H9 (cell line): ENCODE measurements around the gene CCDC93. TPM values are rescaled to one million over a fixed set of nuclear protein-coding genes. Genes with fewer than 3 reads are reported as not detected.

ENCODE experiments used
- DNase-seq: peaks from one replicate; pipeline ENCODE4 v3.0.0-alpha.2; 2017
- H2AFZ ChIP-seq: one replicate; pipeline ENCODE4 v1.6.1; 2013; ENCODE audit warnings: mild to moderate bottlenecking, low read length, control low read depth, moderate library complexity
- H2AK5ac ChIP-seq: 2 replicates; pipeline ENCODE4 v1.6.1; 2013; ENCODE audit warnings: low read length, control low read depth, mixed read lengths; ENCODE audit not compliant: insufficient read length
- H2BK120ac ChIP-seq: one replicate; pipeline ENCODE4 v1.6.1; 2013; ENCODE audit warnings: low read depth, mild to moderate bottlenecking, low read length, control low read depth, inconsistent platforms; ENCODE audit not compliant: poor library complexity, severe bottlenecking
- H2BK12ac ChIP-seq: 2 replicates; pipeline ENCODE4 v1.6.1; 2013; ENCODE audit warnings: low read length, control low read depth, mixed read lengths, low read depth; ENCODE audit not compliant: insufficient read length
- H2BK15ac ChIP-seq: 2 replicates; pipeline ENCODE4 v1.6.1; 2013; ENCODE audit warnings: low read depth, low read length, control low read depth
- H2BK20ac ChIP-seq: one replicate; pipeline ENCODE4 v1.6.1; 2013; ENCODE audit warnings: low read depth, mild to moderate bottlenecking, low read length, control low read depth, inconsistent platforms; ENCODE audit not compliant: poor library complexity, severe bottlenecking
- H2BK5ac ChIP-seq: 2 replicates; pipeline ENCODE4 v1.6.1; 2013; ENCODE audit warnings: low read length, control low read depth, mixed read lengths; ENCODE audit not compliant: insufficient read length
- H3K14ac ChIP-seq: 2 replicates; pipeline ENCODE4 v1.6.1; 2013; ENCODE audit warnings: low read length, control low read depth; ENCODE audit not compliant: insufficient read depth
- H3K18ac ChIP-seq: 2 replicates; pipeline ENCODE4 v1.6.1; 2013; ENCODE audit warnings: low read depth, mild to moderate bottlenecking, mixed read lengths, low read length, control low read depth; ENCODE audit not compliant: insufficient read length
- H3K23ac ChIP-seq: 2 replicates; pipeline ENCODE4 v1.6.1; 2013; ENCODE audit warnings: low read length, control low read depth, mixed read lengths, low read depth; ENCODE audit not compliant: insufficient read length
- H3K23me2 ChIP-seq: 2 replicates; pipeline ENCODE4 v1.6.1; 2013; ENCODE audit warnings: low read depth, mild to moderate bottlenecking, mixed read lengths, low read length, control low read depth; ENCODE audit not compliant: insufficient read length, poor library complexity, severe bottlenecking
- H3K27ac ChIP-seq: 2 replicates; pipeline ENCODE4 v1.5.1; 2013; ENCODE audit warnings: low read length, control low read depth, mixed read lengths, low read depth; ENCODE audit not compliant: insufficient read length
- H3K27me3 ChIP-seq: 2 replicates; pipeline ENCODE4 v1.6.1; 2013; ENCODE audit warnings: low read length, control low read depth, inconsistent platforms; ENCODE audit not compliant: insufficient read depth
- H3K4ac ChIP-seq: 2 replicates; pipeline ENCODE4 v1.6.1; 2013; ENCODE audit warnings: low read depth, mild to moderate bottlenecking, control low read depth, inconsistent platforms, low read length, moderate library complexity
- H3K4me1 ChIP-seq: 2 replicates; pipeline ENCODE4 v1.6.1; 2013; ENCODE audit warnings: low read length, control low read depth, inconsistent platforms; ENCODE audit not compliant: insufficient read depth
- H3K4me2 ChIP-seq: 2 replicates; pipeline ENCODE4 v1.6.1; 2013; ENCODE audit warnings: low read length, control low read depth, mixed read lengths; ENCODE audit not compliant: insufficient read length, insufficient read depth
- H3K56ac ChIP-seq: 2 replicates; pipeline ENCODE4 v1.6.1; 2013; ENCODE audit warnings: low read depth, mild to moderate bottlenecking, mixed read lengths, low read length, control low read depth; ENCODE audit not compliant: insufficient read length
- H3K79me1 ChIP-seq: 2 replicates; pipeline ENCODE4 v1.6.1; 2013; ENCODE audit warnings: low read depth, mild to moderate bottlenecking, moderate library complexity, low read length, control low read depth, inconsistent platforms; ENCODE audit not compliant: insufficient read depth, poor library complexity, severe bottlenecking
- H3K79me2 ChIP-seq: 2 replicates; pipeline ENCODE4 v1.6.1; 2013; ENCODE audit warnings: low read length, control low read depth, inconsistent platforms; ENCODE audit not compliant: insufficient read depth
- H3K9ac ChIP-seq: 2 replicates; pipeline ENCODE4 v1.6.1; 2013; ENCODE audit warnings: low read length, control low read depth, mixed read lengths; ENCODE audit not compliant: insufficient read length; ENCODE audit errors: extremely low read depth
- H3K9me3 ChIP-seq: one replicate; pipeline ENCODE4 v1.6.1; 2013; ENCODE audit warnings: low read depth, low read length, inconsistent platforms; ENCODE audit not compliant: control insufficient read depth
- H3T11ph ChIP-seq: one replicate; pipeline ENCODE4 v1.6.1; 2013; ENCODE audit warnings: mild to moderate bottlenecking, low read length, control low read depth, inconsistent platforms
- H4K20me1 ChIP-seq: one replicate; pipeline ENCODE4 v1.6.1; 2013; ENCODE audit not compliant: control insufficient read depth, insufficient read length, insufficient read depth
- H4K5ac ChIP-seq: 2 replicates; pipeline ENCODE4 v1.6.1; 2013; ENCODE audit warnings: low read depth, mild to moderate bottlenecking, mixed read lengths, low read length, control low read depth; ENCODE audit not compliant: insufficient read length
- H4K8ac ChIP-seq: replicated peaks from 2 replicates; pipeline ENCODE4 v1.6.1; 2013; ENCODE audit warnings: low read length, control low read depth, mixed read lengths, low read depth; ENCODE audit not compliant: insufficient read length
- H4K91ac ChIP-seq: 2 replicates; pipeline ENCODE4 v1.6.1; 2013; ENCODE audit warnings: low read depth, mild to moderate bottlenecking, moderate library complexity, mixed read lengths, low read length, control low read depth; ENCODE audit not compliant: insufficient read length
- H3K27ac Mint-ChIP-seq, 3 experiments: 2 replicates in 2 of 3; 3 replicates in 1 of 3; pipeline ENCODE4 v1.8.0; 2020 to 2021; ENCODE audit warnings: mixed read lengths in 3 of 3, mild to moderate bottlenecking in 1 of 3, moderate library complexity in 1 of 3
- H3K27me3 Mint-ChIP-seq: 2 replicates; pipeline ENCODE4 v1.8.0; 2021; ENCODE audit warnings: low read depth, mild to moderate bottlenecking, moderate library complexity, mixed read lengths
- H3K36me3 Mint-ChIP-seq, 3 experiments: 2 replicates in 2 of 3; 3 replicates in 1 of 3; pipeline ENCODE4 v1.8.0; 2020 to 2021; ENCODE audit warnings: low read depth in 3 of 3, mixed read lengths in 3 of 3; ENCODE audit not compliant: insufficient read depth in 1 of 3
- H3K4me1 Mint-ChIP-seq, 2 experiments: 2 replicates each; pipeline ENCODE4 v1.8.0; 2020; ENCODE audit warnings: mixed read lengths in 2 of 2
- H3K4me3 Mint-ChIP-seq, 2 experiments: 2 replicates in 1 of 2; 3 replicates in 1 of 2; pipeline ENCODE4 v1.8.0; 2020 to 2021; ENCODE audit warnings: mild to moderate bottlenecking in 2 of 2, mixed read lengths in 2 of 2, moderate library complexity in 1 of 2
- H3K9me3 Mint-ChIP-seq, 2 experiments: 2 replicates in 1 of 2; 3 replicates in 1 of 2; pipeline ENCODE4 v1.8.0; 2020; ENCODE audit warnings: mild to moderate bottlenecking in 2 of 2, mixed read lengths in 2 of 2, moderate library complexity in 1 of 2
- CTCF ChIP-seq: fragments of 200-600 bp; sonication (generic); conservative IDR thresholded peaks from 3 replicates; pipeline ENCODE4 v1.8.0; 2021; ENCODE audit warnings: antibody characterized with exemption, mild to moderate bottlenecking
- WGBS: extraction: QIAGEN DNeasy Blood & Tissue Kit; methylation state at CpG from one replicate; pipeline ENCODE4 v1.1.7; 2013; ENCODE audit warnings: missing lambda C conversion rate, low lambda C conversion rate, mixed read lengths; ENCODE audit not compliant: insufficient read length; ENCODE audit errors: extremely low coverage; 5-methylcytosine and 5-hydroxymethylcytosine counted together
- total RNA-seq: library from RNA; stranded (reverse); gene quantifications from 2 replicates; pipeline ENCODE4 v1.2.1, GENCODE V29; 2021

Gene CCDC93
- total RNA-seq, 1 experiment from 2014 or later = 16.4 TPM

DNA sequence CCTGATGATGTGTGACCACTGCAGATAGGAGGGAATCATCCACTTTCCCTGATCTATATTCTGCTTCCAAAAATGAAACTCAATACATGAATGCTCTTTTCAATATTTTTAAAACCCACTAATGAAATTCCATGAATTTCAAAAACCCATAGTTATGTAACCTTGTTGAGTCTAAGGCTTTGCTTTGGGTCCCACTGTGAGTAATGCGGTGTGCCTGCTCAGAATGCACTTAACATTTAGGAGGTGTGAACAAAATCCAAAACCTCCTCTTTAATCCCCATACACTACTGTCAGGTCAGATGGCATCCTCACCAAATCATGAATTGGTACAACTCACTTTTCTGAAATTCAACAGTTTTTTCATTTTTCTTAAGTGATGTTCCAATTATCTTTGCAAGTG is 50.4 kb downstream of the CCDC93 start:
- H2BK120ac ChIP-seq = no peak overlapping the region
- H2AK5ac ChIP-seq = no peak overlapping the region
- Mint-ChIP-seq H3K4me3 (no peak overlapping the region), H3K27me3 (no peaks in the 10 kb centered on the region), H3K36me3 (peaks cover 0 to 4% (median 0%) of the 10 kb centered on the region in 3 experiments; a peak in 2 of 7 replicates), H3K4me1 (peaks cover 0 to 5% of the 10 kb centered on the region in 2 experiments; a peak in 2 of 4 replicates), H3K27ac (no peak overlapping the region), H3K9me3 (no peaks in the 10 kb centered on the region)
- no peak overlapping the region for H3K18ac ChIP-seq
- no peak overlapping the region for H4K8ac ChIP-seq
- no peaks in the 10 kb centered on the region for H3K79me2 ChIP-seq
- no peak overlapping the region for H3T11ph ChIP-seq
- no peak overlapping the region for H2BK15ac ChIP-seq
- H3K4ac ChIP-seq = no peak overlapping the region
- no peaks in the 10 kb centered on the region for H3K79me1 ChIP-seq
- no peak overlapping the region for H3K23ac ChIP-seq
- no peaks in the 10 kb centered on the region for H3K23me2 ChIP-seq
- no peaks in the 10 kb centered on the region for H4K20me1 ChIP-seq
- no peak for TF ChIP-seq CTCF
- no peak overlapping the region for H2BK12ac ChIP-seq
- WGBS = no CpG with 5 or more reads among the region's 1 CpG
- no peak overlapping the region for H3K14ac ChIP-seq
- no peaks in the 10 kb centered on the region for H3K27me3 ChIP-seq
- no peaks in the 10 kb centered on the region for H3K9me3 ChIP-seq
- no peak overlapping the region for H3K27ac ChIP-seq
- H4K5ac ChIP-seq = no peak overlapping the region
- no peak overlapping the region for H3K4me2 ChIP-seq
- no peak for DNase-seq
- no peak overlapping the region for H4K91ac ChIP-seq
- H2BK20ac ChIP-seq = no peak overlapping the region
- H2AFZ ChIP-seq = no peak overlapping the region
- no peak overlapping the region for H2BK5ac ChIP-seq
- no peak overlapping the region for H3K56ac ChIP-seq
- H3K9ac ChIP-seq = no peak overlapping the region
- no peaks in the 10 kb centered on the region for H3K4me1 ChIP-seq
